Measurements from ENCODE around the gene NSDHL.
"Not testable (repeated sequence)": the region's sequence is repeated elsewhere in the genome, so short reads cannot be mapped to it uniquely, and the experiment has no call there.

NSDHL gene

DNA sequence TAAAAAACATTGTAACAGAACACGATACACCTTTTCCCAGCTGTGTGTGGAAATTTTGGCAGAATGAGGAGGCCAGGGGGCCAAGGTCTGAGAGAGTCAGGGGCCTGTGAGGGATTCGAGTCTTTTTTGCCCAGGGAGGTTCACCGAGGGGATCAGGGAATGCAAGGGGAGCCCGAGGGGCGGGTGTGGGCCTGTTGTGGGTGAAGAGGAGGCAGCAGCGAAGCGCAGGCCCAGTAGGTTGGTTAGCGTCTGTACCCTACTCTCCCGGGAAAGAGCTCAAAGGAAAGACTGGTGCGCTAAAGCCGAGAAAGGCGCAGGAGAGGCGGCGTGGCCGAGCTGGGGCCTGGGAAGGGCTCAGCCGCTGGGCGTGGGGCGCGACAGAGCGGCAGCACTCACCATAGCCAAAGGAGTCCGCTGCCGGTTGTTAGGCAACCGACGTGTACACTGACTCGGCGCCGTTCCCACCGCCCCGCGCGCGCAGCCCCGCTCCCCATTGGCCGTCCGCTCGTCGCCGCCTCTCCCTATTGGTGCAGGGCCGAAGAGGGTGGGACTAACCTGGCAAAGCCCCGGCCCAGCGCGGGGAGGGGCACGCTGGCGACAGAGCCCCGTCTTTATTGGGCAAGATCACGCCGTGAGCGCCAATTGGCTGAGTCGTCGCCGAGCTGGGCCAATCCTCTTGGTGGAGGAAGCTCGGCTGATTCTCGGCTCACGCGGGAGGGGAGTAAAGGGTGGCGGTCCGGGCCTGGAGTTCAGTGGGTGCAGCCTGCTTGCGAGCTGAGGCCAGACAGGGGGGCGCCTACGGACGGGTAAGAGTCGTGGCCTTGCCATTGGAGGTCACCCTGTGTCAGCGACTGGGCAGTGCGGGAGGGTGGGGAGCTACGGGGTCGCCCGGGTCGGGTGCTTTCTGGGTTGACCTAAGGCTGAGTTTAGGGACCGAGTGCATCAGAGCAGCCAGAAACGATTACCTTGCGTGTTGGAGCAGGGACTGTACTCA lies at the start of gene NSDHL, which contains the start of gene CETN2:
Gene NSDHL, plus strand, starts transcription at position 752 of the 994 bp plus-strand sequence. CDS start 15,262 bp downstream, outside the sequence.
Gene CETN2, minus strand, starts transcription at position 446 of the 994 bp plus-strand sequence. Its CDS starts 47 bp downstream, at position 399.
- FAIRE-seq = peak; percentile 94

DNA sequence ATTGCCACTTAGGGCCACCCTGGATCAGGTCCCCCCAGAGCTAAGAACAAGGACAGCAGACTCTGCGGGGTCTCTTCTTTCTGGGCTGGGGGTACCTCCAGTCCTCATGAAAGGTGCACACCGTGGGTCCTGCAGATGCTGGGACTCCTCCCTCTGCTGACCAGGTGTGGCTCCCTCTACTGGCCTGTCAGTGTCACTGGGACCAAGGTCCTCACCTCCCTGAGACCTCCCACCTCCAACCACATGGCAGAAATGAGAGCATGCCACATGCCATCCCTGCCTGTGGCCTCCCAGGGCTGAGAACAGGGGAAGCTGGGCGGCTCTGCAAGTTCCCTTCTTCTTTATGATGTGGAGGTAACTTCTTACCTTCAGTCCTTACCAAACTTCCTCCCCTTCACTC lies 43.8 kb upstream of the NSDHL start:
- FAIRE-seq = not testable (repeated sequence)

DNA sequence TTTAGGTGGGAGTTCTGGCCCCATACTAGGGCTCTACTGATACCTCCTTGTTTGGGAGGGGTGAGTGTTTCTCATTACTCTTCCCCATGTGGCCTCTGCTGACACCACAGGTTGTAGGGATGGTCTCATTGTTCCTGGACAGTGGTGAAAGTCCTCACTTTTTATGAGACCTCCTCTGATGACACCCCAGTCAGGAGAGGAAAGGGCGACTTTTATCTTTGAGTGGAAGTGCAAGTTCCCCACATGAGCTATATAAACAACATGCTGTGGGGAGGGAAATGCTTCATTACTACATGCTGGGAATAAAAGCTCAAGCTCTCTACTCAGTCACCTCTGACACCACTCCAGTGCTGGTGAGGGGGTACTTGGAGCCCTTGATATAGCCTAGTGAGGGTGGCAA lies 31.9 kb upstream of the NSDHL start:
- no peak for FAIRE-seq

DNA sequence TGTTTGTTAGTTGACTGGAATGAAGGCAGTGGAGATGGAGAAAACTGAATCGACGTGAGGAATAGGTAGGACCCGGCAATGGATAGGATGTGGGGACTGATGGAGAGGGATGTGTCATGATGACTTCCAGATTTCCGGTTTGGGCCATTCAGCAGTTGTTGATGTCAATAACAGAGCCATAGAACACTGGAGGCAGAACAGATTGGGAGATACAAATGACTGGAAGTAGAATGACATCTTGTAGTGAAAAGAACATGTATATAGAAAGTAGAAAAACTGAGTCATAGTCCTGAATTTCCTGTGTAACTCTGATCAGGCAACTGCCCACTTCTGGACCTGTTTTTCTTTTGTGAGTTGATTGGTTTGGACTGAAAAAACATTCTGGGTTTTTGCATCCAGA lies 24.8 kb upstream of the NSDHL start:
- FAIRE-seq = no peak

DNA sequence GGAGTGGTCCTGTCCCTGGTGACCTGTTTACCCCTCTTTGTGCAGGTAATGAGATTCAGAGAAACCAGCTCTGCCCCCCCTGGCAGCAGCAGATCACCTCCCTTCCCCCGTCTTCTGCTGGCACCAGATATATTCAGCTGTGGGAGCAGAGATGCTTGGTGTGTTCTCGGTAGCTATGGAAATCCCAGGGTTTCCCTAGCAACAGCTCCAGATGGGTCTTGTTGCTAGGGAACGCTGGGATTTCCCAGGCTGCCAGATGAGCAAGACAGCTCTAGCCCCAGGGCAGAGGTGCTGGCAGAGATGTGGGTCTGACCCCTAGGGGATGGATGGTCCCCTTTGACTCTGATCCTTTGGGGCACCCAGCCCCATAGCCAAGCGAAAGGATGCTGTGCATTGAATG lies 20.5 kb upstream of the NSDHL start:
- FAIRE-seq = no peak

DNA sequence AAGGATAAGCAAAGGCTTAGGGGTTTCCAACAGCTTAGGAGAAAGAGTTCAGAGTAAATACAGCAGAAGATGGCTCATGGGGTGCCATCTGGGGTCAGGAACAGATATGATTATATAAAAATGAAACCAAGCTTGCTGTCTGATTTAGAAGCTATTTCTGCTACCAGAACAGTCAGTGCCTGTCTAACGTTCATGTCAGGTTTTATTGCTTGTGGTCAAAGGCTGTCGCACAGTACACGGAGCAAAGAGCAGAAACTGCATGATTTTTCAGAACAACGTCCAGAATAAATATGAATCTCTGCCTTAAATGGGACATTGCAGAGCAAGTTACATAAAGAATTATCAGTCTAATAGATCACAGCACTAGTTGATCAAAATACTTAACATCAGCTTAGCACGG lies 17.7 kb upstream of the NSDHL start:
- FAIRE-seq = no peak

DNA sequence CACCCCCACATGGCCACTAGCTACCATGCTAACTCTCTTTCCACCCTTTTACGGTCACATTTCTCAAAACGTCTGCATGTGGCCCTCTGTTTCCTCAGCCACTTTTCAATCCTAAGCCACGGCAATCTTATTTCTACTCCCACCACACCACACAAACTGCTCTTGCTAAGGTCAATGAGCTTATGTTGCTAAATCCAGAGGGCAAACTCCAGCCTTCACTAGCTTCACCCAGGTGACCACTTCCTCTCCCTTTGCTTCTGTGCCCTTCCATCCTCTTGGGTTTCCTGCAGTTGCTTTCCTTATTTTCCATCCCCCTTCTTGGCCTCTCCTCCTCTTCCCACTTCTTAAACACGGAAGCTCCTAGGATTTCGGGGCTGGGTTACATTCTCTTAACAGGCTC lies 16.8 kb upstream of the NSDHL start:
- no peak for FAIRE-seq

DNA sequence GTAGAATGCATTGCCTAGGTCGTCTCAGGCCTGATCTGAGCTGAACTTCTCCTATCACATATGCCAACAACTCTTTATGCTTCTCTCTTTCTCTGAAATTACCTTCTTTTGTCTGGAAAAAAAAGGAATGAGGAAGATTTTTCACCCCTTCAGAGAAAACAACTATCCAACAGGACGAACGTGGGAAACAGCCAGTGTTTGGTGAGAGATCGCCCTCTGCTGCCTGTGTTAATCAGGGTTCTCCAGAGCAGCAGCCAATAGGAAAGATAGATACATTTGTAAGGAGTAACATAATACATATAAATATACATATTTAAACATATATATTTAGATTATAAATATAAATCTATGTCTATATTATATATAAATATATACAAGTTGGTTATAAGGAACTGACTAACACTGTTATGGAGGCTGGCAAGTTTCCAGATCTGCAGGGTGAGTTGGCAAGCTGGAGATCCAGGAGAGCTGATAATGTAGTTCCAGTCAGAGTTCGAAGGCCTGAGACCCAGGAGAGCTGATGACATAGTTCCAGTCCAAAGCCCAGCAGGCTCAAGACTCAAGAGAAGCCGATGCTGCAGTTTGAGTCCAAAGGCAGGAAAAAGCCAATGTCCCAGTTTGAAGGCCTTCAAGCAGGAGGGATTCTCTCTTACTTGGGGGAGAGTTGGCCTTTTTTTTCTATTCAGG lies 13.6 kb upstream of the NSDHL start:
- peak; percentile 96 for FAIRE-seq

DNA sequence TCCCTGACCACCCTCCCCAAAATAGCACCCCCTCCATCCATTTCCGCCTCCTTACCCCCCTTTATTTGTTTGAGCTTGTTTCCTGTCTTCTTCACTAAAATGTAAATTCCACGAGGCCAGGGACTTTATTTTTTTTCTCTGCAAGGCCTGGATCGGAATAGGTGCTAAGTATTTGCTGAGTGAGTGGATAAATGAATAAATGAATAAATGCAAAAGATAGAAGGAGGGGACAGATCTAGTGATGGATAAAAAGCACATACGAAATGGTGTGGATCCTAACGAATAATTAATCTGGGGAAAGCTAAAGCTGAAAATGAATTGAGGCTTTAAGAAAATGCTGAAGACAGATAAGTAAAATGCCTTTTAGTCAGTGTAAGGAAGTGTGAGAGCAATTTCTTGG lies 12.5 kb upstream of the NSDHL start:
- FAIRE-seq = no peak

DNA sequence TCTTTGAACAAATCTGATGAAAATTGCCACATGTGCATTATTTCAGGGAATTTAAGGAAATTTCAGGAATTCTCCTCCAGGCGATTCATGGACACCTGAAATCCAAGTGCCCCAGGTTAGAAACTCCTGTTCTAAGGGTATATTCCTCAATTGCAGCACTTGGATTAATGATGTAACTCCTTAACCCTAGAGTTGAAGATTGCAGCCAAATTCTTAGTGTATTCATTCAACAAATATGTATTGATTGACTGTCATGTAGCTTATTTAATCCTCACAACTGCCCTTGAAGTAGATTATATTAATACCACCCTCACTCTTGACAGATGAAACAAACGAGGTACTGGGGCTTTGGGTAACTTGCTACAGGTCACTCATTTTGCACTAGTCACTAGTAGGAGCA lies 11.6 kb upstream of the NSDHL start:
- no peak for FAIRE-seq

DNA sequence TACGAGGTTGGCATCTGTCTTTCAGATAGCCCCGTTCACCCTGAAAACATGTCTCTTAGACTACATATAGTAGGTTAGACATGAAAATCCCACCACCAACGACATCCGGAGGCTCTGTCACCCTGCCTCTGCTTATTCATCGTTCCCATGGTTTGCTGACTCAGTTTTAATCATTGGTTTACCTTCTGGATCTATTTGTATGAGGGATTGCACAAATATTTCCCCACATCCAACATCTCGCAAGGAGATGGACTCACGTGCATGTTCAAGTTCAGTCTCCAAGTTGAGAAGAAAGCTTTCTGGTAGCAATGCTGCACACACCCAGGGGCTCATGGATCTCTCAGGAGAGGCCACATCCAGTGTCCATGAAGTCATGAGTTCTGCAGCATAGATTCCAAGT lies 11.1 kb upstream of the NSDHL start:
- no peak for FAIRE-seq

DNA sequence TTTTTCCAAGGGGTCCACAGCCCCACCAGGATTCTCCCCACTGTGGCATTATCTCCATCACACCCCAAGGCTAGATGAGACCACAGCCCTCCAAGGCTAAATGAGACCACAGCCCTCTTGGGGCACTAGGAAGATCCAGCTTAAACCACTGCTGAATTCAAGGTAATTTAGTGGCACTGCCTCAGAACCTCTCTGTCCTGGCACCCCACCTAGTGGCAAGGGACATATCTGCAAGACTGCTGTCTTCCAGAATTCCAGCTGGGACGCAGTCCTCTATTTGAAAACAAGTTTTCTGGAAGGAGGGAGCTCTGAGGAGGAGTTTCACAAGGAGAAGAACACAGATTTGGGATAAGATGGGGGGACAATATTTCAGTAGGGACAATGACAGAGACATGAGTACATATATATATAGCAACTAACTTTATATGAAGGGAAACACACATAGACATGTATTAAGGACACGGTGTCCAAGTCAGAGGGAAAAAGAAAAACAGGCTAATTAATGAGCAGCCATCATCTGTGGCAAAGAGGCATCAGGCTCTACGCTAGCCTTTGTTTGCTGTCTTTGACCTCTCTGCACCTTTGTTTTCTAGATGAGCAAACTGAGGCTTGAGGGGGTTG lies 9.6 kb upstream of the NSDHL start:
- FAIRE-seq = no peak

DNA sequence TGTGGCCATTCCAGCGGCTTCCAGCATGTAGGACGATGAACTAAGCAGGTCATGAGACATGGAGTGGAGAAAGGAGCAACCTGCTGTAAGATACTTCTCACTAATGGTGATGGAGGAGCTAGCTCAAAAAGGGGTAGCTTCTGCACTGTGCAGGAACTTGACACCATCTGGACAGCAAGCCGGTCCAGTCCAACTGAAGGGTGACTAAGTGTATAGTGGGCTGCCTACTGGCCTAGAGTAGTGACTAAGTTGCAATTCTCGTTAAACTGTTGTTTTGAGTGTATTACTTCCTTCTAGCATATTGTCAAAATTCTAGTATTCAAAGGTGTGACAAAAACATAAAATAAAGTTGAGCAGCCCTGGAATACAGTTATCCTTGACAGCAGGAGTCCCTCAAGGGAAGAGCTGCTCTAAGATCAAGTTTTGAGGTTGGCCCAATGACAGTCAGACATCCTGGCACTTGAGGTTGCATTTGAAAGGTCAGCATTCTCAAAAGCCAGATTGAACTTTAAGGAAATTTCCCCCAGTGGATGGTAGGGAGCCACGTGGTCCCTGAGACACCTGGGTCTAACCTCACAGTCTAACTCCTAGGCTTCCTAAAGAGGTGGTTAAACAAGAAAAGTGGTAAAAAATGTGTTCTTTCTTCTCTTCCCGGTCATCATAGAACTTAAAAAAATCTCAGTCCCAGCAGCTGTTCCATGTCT lies 8.3 kb upstream of the NSDHL start:
- FAIRE-seq = no peak

DNA sequence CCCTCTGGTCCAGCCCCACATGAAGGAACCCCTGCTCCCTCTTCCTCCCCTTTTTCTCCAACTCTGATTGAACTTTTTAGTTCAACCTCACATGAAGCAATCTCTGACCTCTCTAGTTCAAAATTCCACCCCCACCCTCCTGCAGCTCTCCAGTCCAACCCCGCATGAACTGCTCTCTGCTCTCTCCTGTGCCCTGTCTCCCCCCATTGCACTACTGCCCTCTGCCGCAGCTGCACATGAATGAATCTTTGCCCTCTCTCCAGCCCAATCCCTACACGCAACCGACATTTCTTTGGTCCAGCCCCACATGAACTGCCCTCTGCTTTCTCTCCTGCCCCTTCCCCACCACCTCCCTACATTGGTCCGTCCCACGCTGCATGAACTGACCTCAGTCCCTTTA lies 7.2 kb upstream of the NSDHL start:
- no peak for FAIRE-seq

DNA sequence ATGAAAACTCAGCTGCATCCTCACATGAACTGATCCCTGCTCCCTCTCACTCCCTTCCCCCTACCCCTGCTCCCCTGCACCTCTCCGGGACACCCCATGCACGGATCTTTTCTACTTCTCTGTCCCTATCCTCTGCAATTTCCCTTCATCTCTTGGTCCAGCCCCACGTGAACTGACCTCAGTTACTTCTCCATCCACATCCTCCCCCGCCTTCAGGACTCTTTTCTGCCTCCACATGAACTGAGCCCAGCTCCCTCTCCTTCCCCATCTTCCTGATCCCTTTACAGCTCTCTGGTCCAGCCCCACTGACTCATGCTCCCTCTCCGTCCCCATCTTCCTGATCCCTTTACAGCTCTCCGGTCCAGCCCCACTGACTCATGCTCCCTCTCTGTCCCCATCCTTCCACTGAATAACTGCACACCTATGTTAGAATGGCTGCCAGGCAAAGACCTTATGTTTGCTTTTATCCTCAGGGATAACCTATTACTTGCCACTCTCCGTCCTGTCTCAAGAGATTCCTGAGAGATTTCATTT lies 6.0 kb upstream of the NSDHL start:
- no peak for FAIRE-seq

DNA sequence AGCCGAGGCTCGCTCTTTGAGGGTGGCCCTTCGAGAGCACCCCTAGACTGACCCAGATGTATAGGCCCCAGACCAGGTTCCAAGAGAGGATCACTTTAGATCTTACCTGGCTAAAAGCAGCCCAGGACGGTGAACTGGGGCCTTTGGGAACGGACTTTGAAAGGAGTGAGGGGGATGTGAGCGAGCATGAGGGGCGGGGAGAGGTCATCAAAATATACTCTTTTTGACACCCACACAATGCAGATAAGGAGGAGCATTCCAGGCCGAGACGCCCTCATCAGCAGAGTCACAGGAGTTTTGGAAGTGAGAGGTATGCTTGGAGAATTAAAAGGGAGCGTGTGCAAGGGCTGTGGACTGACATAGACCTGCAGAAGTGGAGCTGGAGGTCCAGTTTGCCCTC lies 528 bp downstream of the NSDHL start:
- no peak for FAIRE-seq

DNA sequence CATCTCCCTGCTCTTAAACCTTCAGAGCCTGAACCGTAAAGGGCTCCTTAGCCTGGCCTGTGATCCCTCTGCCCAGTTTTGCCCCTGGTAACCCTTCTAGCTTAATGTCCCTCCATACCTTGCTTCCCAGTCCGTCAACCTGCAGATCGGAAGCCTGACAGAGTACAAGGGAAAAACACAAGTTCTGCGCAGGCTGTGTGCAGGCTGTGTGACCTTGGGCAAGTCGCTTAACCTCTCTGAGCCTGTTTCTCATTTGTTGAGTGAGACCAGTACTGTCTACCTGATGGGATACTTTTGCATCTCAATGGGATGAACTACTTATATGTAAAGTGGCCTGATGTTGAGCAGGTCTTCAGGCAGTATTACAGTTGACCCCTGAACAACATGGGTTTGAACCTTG lies 1.7 kb downstream of the NSDHL start:
- no peak for FAIRE-seq

DNA sequence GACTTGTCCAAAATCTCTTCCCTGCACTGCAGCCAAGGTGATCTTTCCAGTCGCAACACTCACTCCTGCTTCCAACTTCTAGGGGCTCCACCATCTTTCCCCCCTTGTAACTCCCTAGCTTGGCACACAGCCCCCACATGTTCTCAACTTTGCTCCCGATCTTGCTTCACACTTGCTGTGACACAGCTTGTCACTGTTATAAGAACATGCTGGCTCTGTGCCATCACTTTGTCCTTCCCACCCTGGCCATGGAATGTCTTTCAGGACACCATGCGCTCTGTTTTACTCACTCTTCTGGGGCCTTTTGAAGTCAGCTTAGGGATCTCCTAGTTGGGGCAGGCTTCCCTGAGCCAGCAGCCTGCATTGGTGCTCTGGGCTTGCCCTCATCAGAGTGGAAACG lies 2.5 kb downstream of the NSDHL start:
- no peak for FAIRE-seq

DNA sequence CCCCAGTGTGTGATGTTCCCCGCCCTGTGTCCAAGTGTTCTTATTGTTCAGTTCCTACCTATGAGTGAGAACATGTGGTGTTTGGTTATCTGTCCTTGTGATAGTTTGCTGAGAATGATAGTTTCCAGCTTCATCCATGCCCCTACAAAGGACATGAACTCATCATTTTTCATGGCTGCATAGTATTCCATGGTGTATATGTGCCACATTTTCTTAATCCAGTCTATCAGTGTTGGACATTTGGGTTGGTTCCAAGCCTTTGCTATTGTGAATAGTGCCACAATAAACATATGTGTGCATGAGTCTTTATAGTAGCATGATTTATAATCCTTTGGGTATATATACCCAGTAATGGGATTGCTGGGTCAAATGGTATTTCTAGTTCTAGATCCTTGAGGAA lies 4.6 kb downstream of the NSDHL start:
- not testable (repeated sequence) for FAIRE-seq

DNA sequence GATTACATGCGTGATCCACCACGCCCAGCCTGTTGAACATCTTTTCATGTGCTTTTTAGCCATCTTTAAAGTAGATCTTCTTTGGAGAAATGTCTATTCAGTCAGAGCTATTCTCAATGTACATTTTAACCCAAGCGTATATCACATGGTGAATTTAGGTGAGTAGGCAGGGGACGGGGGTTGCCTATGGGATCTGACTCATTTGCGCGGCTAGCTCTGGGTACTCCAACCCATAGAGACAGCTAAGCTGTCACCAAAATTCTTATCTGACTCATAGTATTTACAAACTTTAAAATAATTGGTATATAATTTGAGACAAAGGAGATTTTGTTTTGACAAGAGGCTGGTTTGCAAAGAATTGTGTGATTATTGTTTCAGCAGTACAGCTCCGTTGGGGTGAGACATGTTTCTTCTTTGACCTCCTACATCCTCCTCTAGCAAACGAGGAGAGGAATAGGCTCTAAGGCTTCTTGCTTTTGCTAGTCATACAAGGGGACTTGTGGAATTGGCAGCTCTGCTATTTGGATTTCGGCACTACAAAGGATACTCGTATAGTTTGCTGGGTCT lies 12.0 kb downstream of the NSDHL start:
- no peak for FAIRE-seq

DNA sequence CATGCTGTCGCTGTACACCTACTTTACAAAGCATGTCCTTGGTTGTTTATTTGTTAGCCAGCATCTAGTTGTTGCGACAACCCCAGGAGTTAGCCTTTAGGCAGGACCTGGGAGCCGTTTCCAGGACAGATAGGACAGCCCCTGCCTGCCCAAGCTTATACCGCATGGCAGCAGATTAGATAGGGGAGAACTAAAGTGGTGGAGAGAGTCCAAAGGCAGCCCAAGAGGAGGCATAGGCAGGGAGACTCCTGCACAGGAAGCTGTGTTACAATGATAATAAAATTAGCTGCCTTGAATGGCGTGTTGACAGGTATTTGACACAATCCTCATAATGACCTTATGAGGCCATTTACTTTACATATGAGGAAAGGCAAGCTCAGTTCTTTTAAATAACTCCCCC lies 13.0 kb downstream of the NSDHL start:
- no peak for FAIRE-seq

DNA sequence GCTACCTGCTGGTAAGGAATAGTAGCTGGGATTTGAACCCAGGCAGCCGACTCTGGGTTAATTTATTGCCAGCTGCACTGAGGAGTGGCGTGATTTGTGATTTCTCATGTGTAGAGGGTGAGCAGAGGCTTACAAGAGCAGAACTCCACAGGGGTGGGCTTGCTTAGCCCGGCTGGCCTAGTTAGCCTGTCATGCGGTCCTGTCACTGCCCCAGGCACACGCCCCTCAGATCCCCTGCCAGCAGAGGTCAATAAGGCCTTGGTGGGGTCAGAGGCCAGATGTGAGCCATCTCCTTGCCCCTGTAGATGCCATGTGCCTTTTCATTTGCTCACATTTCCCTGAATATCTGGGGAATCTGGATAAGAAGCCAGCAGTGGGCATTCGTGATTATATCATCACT lies 13.4 kb downstream of the NSDHL start:
- no peak for FAIRE-seq
